OCI-M1 (cell line): ENCODE data around the gene ZNF22.

ENCODE experiments used
- DNase-seq: peaks from one replicate; lab custom pipeline; 2025; lab: John Stamatoyannopoulos, UW

Gene ZNF22

DNA sequence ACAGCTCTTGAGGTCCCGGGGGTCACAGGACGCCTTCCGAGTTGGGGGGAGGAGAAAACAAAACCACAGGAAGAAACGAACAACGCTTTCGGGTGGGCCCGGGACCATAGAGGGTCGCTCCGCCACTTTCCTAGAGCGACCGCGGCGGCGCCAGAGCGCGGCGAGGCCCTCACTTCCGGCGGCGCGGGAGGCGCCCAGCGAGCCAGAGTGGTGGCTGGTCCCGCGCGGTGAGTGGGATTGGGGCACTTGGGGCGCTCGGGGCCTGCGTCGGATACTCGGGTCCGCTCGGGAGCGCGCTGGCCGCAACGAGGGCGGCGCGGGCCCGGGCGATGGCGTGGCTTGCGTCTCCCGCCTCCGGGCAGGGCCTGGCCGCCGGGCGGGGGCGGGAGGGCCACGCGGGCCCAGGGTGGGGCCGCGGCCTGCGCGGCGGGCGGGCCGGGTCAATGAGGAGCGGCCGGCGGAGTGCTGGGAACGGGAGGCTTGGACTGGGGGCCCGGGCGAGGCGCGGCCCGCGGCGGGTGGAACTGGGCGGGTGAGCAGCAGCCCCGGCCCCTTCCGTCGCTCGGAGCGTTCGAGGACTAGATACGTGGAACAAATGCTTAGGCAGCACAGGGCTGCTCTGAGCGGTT, at the start of gene ZNF22:
ZNF22 (plus strand) TSS at position 172 of the 629 bp plus-strand sequence. CDS start 2,446 bp downstream, outside the sequence.
- DNase-seq = peak; percentile 91

DNA sequence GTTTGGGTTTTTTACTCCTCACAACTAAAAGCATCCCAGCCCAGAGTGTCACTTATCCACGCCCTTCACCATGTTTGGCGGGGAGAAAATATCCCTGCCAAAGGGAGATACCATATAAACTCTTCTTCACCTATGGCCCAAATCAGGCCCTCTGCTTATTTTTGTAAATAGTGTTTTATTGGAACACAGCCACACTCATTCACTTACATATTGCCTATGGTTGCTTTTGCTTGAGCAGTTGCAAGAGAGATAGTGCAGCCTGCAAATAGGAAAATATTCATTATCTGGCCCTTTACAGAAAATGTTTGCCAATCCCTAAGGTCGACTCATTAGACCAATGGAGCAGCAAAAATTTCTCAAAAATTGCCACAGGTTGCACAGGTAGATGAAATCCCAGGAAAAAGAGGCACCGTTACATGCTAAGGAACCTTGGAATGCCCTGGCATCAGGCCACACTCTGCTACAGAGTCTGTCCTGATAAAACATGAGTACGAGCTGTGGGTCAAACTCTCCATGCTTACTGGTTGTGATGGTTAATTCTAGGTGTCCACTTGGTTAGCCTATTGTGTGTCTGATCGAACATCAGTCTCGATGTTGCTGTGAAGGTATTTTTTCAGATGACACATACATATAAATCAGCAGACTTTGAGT, 49.0 kb upstream of the ZNF22 start:
- DNase-seq = no peak

- DNase-seq = no peak
These were observed 47.9 kb upstream of the ZNF22 start for GRCh38 chr10:44952779-44953231.

- no peak for DNase-seq
These were observed 46.7 kb upstream of the ZNF22 start for GRCh38 chr10:44954042-44954441.

- DNase-seq = no peak
These were observed 45.8 kb upstream of the ZNF22 start for GRCh38 chr10:44954962-44955361.

DNA sequence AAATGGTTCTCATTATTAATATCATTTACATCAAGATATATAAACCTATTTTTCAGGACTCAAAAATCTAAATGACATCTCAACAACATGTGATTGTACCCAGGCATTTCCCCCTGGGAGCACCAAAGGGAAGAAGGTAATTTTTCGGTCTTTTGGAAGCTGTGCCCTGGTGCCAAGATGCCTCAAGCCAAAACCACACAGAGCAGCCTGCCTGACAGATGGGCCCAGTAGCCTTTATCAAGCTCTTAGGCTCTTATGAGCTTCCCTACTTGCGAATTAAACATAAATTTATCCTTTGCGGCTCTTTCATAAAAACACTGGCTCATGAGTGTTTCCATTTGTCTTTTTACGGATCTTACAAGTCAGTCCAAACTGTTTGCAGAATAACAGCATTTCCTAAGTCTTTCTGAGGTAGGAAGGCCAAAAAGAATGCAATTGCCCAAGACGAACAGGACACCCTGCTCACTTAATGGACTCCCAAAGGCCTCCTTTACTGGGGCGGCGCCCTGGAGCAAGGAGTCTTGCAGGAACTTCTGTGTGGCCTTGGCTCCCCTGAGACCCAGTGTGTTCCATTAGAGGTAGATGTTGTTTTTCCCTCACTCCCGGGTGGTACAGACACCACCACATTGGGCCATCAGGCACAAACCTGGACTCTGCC, 45.2 kb upstream of the ZNF22 start:
- DNase-seq = no peak

GRCh38 chr10:44956226-44956625, 44.5 kb upstream of the ZNF22 start:
- no peak for DNase-seq

DNA sequence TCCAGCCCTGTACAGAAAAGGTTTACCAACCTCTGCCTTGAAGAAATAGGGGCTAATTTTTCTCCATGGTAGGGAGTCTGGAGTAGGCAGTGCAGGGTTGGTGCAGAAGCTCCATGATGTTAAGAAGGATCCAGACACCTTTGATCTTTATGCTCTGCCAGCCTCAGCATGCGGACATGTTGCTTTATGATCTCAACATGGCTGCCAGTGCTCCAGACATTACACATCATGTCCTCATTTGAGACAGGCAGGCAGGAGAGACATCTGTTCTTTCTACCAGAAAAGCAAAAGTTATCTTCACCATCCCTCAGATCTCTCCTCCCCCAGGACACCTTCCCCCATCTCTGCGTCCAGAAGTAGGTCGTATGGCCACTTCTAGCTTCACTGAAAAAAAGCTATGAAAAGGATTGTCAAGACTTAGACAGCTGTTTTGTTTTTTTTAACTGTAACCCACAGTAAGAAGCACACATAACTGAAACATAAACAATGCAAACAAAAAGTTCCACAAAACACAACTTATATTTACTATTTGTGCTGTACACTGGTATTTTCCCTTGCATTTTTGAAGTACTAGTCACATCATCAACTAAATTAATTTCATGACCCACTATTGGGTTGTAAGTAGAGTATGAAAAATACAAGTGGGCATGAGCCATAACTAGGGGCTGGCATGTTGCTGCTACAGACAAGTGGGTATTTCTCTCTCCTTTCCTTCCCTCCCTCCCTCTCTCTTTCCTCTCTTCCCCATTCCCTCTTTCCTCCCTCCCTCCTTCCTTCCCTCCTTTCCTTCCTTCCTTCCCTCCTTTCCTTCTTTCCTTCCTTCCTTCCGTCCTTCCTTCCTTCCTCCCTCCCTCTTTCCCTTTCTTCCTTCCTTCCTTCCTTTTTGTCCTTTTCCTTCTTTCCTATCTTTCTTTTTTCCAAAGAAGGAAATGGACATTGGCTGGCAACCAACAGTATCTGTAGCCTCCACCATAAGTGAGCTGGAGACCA, 43.7 kb upstream of the ZNF22 start:
- DNase-seq = no peak

DNA sequence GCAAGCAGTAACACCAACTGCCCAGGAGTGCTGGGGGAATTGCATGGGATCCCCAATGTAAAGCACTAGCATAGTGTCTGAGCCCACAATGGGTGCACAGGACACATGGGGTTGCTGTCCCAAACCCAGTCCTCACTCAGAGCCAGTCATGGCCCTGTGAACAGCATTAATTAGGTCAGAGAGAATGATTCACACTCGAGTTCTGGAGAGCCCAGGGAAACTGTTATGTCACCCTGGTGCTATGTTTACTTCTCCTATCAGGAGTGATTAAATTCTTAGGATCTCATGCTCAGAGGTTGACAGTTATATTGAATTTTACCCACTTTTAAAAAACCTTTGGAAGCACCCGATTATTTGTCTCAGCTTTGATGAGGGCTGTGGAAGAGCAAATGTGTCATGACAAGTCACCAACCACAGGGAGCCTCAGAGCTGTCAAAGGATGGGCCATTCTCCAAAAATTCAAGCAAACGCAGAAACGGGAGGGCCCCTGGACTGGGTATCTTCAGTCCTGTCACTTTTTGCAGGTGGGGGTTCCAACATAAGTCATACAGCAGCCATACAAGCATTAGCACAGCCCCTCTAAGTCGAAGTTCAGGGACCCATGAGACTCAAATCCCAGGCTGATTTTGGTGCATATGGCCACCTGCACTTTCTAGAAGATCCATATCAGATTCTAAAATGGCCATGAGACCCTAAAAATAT, 42.4 kb upstream of the ZNF22 start:
- peak; percentile 12 for DNase-seq

- no peak for DNase-seq
These were observed 41.9 kb upstream of the ZNF22 start for GRCh38 chr10:44958898-44959246.

DNA sequence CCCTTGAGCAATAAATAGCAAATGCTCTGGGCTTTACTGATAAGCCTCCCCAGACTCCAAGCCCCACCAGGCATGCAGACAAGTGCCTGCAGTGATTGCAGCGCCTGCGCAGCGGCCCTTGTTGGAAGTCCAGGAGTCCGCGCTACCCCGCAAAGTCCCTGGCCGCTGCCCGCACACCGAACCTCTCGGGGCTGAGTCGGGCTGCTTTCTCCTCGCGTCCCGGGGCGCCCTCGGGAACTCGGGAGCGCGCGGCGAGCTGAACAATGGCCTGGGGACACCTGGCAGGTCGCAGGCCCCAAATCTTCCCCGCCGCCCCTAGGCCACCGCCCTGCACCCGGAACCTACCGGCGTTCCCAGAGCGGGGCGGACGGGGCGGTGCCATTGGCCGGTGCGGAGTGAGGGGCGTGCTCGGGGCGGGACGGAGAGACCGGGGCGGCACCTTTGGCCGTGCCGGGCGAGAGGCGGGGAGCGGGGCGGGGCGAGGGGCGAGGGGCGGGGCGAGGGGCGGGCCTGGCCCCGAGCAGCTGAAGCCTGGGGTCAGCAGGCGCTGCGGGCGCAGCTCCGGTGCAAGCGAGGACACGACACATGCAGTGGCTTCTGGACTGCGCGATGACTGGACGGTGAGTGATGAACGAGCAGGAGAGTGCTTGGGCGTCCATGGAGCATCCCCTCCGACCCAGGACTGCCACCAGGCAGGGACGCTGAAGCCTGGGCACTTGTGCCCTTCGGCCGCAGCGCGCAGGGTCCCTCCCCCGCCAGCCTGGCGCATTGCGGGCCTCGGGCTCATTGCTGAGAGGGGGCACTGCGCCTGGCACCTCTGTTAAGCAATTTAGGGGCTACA, 41.3 kb upstream of the ZNF22 start, which contains the start of gene RASSF4:
RASSF4 (plus strand) TSS at position 556 of the 841 bp plus-strand sequence. CDS start 10,401 bp downstream, outside the sequence.
- peak; percentile 92 for DNase-seq

DNA sequence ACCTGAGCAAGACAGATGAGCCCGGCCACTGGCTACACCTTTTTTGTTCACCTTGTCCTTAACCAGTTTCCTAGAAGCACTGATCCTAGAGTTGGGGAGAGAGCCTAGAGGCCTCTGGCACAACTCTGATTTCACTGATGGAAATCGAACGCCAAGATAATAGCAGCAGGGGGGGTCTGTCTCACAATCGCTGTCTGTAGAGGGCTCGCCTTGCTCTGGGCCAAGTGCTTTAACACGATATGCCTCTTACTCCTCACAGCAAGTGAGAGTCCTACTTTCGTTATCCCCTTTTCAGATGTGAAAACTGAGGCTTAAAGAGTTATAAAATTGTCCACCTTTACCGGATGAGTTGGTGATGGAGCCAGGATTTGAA, 40.6 kb upstream of the ZNF22 start:
- DNase-seq = no peak

- DNase-seq = no peak
These were observed 40.1 kb upstream of the ZNF22 start for GRCh38 chr10:44960482-44961229.

GRCh38 chr10:44961230-44961571, 39.5 kb upstream of the ZNF22 start:
- DNase-seq = no peak

DNA sequence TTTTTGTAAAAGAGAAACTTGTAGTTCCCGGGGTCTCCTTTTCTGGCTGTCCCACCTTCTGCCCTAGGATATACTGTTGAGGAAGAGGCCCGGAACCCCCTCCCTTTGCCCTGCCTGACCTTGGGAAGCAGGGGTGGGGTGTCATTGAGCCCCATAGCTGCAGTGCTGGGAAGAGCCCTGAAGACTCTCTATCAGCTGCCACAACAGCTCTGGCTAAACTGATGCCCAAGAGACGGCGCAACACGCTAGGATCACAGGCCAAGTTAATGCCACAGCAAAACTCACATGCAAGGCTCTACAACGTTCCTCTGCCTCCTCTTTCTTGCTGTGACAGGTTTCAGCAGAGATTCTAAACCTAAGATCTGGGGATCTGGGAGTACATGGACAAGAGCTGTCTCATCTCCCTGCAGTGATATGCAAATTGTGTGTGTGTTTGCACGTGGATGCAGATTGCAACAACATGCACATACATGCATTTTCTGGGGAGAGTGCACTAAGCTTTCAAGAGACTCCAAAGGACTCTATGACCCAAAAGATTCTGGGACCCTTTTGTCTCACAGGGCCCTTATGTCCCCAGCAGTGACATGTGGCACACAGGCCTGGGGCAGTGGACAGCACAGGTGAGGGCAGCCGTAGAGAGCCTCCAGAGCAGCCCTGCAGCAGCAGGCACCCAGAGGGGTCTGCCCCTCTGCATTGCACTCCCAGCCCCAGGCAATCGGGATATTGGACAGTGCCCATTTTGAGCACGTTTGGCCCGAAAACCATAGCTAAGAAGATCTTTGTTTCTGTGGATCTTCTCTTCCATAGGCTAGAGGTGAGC, 38.6 kb upstream of the ZNF22 start:
- no peak for DNase-seq

DNA sequence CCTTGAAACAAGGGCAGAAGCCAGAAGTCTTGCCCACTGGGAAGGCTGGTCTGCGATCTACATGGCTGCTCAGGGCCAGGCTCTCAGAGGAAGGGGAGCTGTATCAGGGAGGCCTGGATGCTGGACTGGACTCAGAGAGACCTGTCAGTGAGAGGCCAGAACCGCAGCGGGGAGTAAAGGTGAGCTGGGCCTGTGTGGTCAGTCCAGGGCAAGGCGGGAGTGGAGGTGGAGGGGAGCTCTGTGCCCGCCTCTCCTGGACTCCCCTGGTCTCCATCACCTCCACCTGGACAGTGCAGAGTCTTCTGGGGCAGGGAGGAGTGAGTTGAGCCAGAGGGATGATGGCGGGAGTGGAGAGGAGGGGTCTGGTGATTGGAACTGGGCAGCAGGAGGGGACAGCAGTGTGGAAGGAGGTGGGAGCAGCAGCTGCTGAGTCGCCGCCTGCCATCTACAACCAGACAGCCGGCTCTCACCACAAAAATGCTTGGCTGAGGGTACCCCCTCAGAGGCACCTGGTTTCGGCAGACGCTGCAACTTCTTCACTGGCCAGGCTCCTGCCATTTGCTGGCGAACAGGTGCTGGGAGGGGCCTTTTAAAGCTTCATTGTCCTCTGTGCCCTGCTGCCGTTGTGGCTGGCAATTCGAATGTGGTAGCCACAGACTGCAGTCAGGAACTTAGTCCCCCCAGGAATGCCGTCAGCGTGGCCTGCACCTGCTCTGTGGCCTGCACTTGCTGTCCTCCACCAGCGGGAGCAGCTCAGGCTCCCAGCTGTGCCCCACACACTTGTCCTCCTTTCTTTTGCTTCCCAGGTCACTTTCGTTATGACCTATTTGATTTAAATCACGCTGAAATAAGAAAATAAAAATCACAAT, 37.6 kb upstream of the ZNF22 start:
- DNase-seq = peak; percentile 28

- no peak for DNase-seq
These were observed 36.7 kb upstream of the ZNF22 start for GRCh38 chr10:44963772-44964633.
